Stomach smooth muscle (tissue), 2 donors: Measurements from ENCODE around the gene CCN2.

Experiments
- H3K27ac ChIP-seq: one replicate; pipeline ENCODE4 v1.7.0; 2013; ENCODE audit warnings: mild to moderate bottlenecking, low read length, inconsistent platforms
- H3K27me3 ChIP-seq, 2 donors: one replicate each; pipeline ENCODE4 v1.7.0; 2013; ENCODE audit warnings: low read length in 2 of 2; ENCODE audit not compliant: insufficient read depth in 2 of 2, control insufficient read depth in 1 of 2
- H3K36me3 ChIP-seq, 2 donors: one replicate each; pipeline ENCODE4 v1.7.0; 2013; ENCODE audit warnings: low read length in 2 of 2; ENCODE audit not compliant: control insufficient read depth in 2 of 2, insufficient read depth in 2 of 2
- H3K4me1 ChIP-seq: one replicate; pipeline ENCODE4 v1.7.0; 2013; ENCODE audit warnings: low read length; ENCODE audit not compliant: control insufficient read depth, insufficient read depth
- H3K4me3 ChIP-seq, 2 donors: one replicate each; pipeline ENCODE4 v1.7.0; 2013; ENCODE audit warnings: low read length in 2 of 2
- H3K9ac ChIP-seq, 2 donors: one replicate each; pipeline ENCODE4 v1.7.0; 2013; ENCODE audit warnings: low read length in 2 of 2, mild to moderate bottlenecking in 1 of 2
- H3K9me3 ChIP-seq, 2 donors: one replicate each; pipeline ENCODE4 v1.7.0; 2013; ENCODE audit warnings: low read length in 2 of 2; ENCODE audit not compliant: control insufficient read depth in 2 of 2
- donor health status: healthy.
- donor health status: Pancreatic carcinoma.

The CCN2 gene

GRCh38 chr6:131937703-131938631 is 13.2 kb downstream of the CCN2 start:
- H3K27me3 ChIP-seq = no peaks in the 10 kb centered on the region
- H3K4me1 ChIP-seq = no peaks in the 10 kb centered on the region
- H3K9me3 ChIP-seq = no peaks in the 10 kb centered on the region
- no peak overlapping the region for H3K9ac ChIP-seq
- H3K36me3 ChIP-seq = no peaks in the 10 kb centered on the region
- H3K27ac ChIP-seq = no peak overlapping the region
- no peak overlapping the region for H3K4me3 ChIP-seq

- no peak overlapping the region for H3K27ac ChIP-seq
- no peak overlapping the region for H3K4me3 ChIP-seq
- no peaks in the 10 kb centered on the region for H3K36me3 ChIP-seq
- no peaks in the 10 kb centered on the region for H3K27me3 ChIP-seq
- no peaks in the 10 kb centered on the region for H3K9me3 ChIP-seq
- H3K4me1 ChIP-seq = no peaks in the 10 kb centered on the region
- H3K9ac ChIP-seq = no peak overlapping the region
These were observed 13.9 kb downstream of the CCN2 start for GRCh38 chr6:131937226-131937625.

- no peak overlapping the region for H3K27ac ChIP-seq
- H3K9ac ChIP-seq = no peak overlapping the region
- no peaks in the 10 kb centered on the region for H3K4me1 ChIP-seq
- H3K9me3 ChIP-seq = no peaks in the 10 kb centered on the region
- no peaks in the 10 kb centered on the region for H3K27me3 ChIP-seq
- no peaks in the 10 kb centered on the region for H3K36me3 ChIP-seq
- H3K4me3 ChIP-seq = no peak overlapping the region
These were observed 15.0 kb downstream of the CCN2 start for GRCh38 chr6:131936156-131936555.

- Histone ChIP-seq H3K4me1 (no peaks in the 10 kb centered on the region), H3K9me3 (no peaks in the 10 kb centered on the region), H3K4me3 (no peak overlapping the region), H3K27me3 (no peaks in the 10 kb centered on the region), H3K9ac (no peak overlapping the region), H3K27ac (no peak overlapping the region), H3K36me3 (no peaks in the 10 kb centered on the region)
These were observed 20.0 kb downstream of the CCN2 start for GRCh38 chr6:131931063-131931750.

GRCh38 chr6:131929976-131930375 is 21.2 kb downstream of the CCN2 start:
- no peaks in the 10 kb centered on the region for H3K36me3 ChIP-seq
- H3K27ac ChIP-seq = no peak overlapping the region
- H3K9me3 ChIP-seq = no peaks in the 10 kb centered on the region
- no peaks in the 10 kb centered on the region for H3K27me3 ChIP-seq
- no peaks in the 10 kb centered on the region for H3K4me1 ChIP-seq
- no peak overlapping the region for H3K9ac ChIP-seq
- H3K4me3 ChIP-seq = no peak overlapping the region

GRCh38 chr6:131929264-131929663 is 21.9 kb downstream of the CCN2 start:
- no peak overlapping the region for H3K4me3 ChIP-seq
- no peaks in the 10 kb centered on the region for H3K27me3 ChIP-seq
- H3K9me3 ChIP-seq = no peaks in the 10 kb centered on the region
- no peak overlapping the region for H3K27ac ChIP-seq
- H3K4me1 ChIP-seq = no peaks in the 10 kb centered on the region
- no peak overlapping the region for H3K9ac ChIP-seq
- H3K36me3 ChIP-seq = no peaks in the 10 kb centered on the region

GRCh38 chr6:131924881-131925474 is 26.2 kb downstream of the CCN2 start:
- Histone ChIP-seq H3K4me3 (no peak overlapping the region), H3K9ac (no peak overlapping the region), H3K27me3 (no peaks in the 10 kb centered on the region), H3K27ac (no peak overlapping the region), H3K36me3 (no peaks in the 10 kb centered on the region), H3K9me3 (peaks cover 3 to 4% of the 10 kb centered on the region in 2 donors), H3K4me1 (no peaks in the 10 kb centered on the region)

- H3K27ac ChIP-seq = no peak overlapping the region
- peaks cover 3 to 4% of the 10 kb centered on the region in 2 donors for H3K9me3 ChIP-seq
- no peaks in the 10 kb centered on the region for H3K27me3 ChIP-seq
- H3K4me3 ChIP-seq = no peak overlapping the region
- no peak overlapping the region for H3K9ac ChIP-seq
- H3K36me3 ChIP-seq = no peaks in the 10 kb centered on the region
- H3K4me1 ChIP-seq = no peaks in the 10 kb centered on the region
These were observed 27.8 kb downstream of the CCN2 start for GRCh38 chr6:131923356-131923755.

GRCh38 chr6:131920656-131921055 is 30.5 kb downstream of the CCN2 start:
- H3K4me1 ChIP-seq = no peaks in the 10 kb centered on the region
- no peak overlapping the region for H3K4me3 ChIP-seq
- no peak overlapping the region for H3K27ac ChIP-seq
- no peaks in the 10 kb centered on the region for H3K27me3 ChIP-seq
- H3K9ac ChIP-seq = no peak overlapping the region
- no peaks in the 10 kb centered on the region for H3K36me3 ChIP-seq
- peaks cover 3 to 4% of the 10 kb centered on the region in 2 donors for H3K9me3 ChIP-seq

- Histone ChIP-seq H3K36me3 (no peaks in the 10 kb centered on the region), H3K9ac (no peak overlapping the region), H3K4me1 (no peaks in the 10 kb centered on the region), H3K9me3 (peaks cover 3 to 4% of the 10 kb centered on the region in 2 donors), H3K4me3 (no peak overlapping the region), H3K27ac (no peak overlapping the region), H3K27me3 (no peaks in the 10 kb centered on the region)
These were observed 32.4 kb downstream of the CCN2 start for GRCh38 chr6:131918650-131919355.
